Ammon's horn (tissue), 1 donor: ENCODE data around the gene CIRBP.
A peak's percentile ranks its signal among the peaks of the same experiment; 100 is the strongest.
"Not testable (repeated sequence)": the region's sequence is repeated elsewhere in the genome, so short reads cannot be mapped to it uniquely, and the experiment has no call there.

Experiments used
- DNase-seq: peaks from one replicate; pipeline ENCODE4 v3.0.0-alpha.2; 2016; ENCODE audit warnings: low spot score

CIRBP gene

DNA sequence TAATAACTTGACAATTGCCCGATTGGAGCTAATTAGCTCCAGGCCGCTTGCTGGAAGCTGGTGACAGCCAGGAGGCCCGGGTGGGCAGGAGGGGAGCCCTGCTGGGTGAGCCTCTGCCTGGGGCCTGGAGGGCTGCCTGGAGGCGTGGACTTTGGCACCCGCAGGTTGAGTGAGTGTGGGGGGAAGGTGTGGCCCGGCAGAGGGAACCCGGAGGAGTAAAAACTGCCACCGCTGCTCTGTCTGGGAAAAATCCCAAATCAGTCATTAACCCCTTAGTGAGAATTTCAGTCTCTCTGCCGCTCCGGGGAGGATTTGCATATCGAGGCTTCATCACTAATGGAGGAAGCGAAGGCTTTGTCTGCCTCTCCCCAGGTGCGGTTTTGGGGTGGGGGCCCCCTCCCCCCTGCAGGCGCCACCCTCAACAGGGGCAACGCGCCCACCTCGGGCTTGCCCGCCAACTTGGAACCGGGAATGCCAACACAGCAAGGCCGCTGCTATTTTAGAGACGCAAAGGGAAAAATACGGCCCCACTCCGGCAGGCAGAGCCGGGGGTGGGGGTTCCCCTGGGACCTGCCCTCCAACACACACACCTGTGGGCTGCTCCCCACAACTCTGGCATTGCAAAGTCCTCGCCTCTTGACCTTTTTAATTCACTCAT lies 22.8 kb downstream of the CIRBP start:
- no peak for DNase-seq

DNA sequence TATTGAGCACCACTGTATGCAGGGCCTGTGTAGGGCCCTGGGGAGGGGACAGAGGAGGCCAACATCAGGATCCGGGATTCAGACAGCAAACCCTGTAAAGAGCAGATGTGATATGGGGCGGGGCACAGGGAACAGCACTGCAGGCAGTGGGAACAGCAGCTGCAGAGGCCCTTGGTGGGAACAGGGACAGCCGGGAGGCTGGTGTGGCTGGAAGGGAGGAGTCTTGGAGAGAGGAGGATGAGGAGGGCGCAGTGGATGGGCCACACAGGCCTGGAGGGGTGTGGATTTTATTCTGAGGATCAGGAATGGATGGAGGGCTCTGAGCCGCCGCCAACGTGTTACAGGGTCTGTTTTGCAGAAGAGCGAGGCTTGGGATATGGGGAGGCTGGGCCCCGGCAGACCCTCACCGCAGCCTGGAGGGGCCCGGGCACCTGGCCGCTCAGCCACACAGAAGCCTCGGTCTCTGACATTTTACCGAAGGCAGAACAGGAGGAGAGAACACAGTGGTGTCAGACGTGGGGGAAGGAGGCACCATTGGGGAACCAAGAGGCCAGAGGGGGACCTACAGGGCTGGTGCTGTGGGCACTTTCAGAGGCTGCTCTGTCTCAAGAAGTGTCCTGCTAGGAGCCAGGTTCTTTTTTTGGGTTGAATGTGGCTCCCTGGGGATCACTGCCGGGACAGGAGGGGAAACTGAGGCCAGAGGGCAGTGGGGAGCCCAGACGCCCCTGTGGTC lies 23.5 kb downstream of the CIRBP start:
- DNase-seq: no peak

DNA sequence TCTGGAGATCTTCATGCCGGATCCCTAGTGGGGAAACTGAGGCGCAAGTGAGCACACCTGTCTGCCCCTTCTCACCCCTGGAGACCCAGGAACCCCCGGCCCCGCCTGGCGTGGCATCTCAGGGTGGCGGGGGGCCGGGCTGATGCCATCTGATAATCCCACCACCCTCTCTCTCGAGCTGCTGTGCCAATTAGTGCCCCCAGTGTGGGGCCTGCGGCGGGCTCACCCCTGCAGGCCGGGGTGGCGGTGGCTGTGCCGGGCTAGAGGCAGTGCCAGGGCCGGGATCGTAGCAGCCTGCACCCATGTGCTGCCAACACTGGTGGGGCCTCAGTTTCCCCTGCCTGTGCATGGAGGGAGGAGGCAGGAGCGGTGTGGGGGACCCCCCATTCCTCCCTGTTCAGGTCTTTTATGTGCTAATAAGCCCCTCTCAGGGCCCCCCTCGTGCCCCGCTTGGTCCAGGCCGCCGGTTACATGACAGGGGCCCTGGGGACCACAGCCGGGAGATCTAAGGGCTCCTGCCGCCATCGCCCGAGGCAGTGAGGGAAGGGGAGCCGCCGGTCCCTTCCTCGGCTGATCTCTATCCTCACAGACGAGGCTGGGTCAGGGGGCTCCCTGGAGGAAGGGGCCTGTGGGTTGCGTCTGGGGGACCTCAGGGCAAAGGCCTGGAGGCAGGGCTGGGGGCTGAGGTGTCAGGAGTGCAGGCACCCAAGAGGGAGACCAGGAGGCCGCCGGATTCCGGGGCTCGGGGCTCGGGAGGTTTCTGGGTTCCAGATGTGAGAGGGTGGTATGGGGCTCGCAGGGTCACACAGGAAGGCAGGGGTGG lies 24.9 kb downstream of the CIRBP start:
- DNase-seq: no peak

DNA sequence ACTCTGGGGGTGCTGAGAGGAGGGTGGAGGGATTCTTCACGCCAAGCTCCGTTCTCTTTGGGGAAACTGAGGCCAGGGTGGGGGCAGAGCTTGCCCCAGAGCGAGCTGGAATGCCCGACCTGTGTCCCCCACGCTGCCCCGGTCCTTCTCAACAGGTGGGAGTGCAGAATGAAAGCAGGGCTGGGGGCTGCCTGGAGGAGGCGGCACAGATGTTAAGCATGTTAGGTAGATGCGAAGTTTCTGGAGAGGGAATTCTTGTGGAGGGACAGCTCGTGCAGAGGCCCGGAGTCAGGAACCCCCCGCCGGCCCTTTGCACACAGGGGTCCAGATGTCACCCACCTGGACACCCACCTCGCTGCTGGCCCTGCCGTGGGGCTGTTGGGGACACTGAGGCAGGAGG lies 25.6 kb downstream of the CIRBP start:
- DNase-seq: no peak

DNA sequence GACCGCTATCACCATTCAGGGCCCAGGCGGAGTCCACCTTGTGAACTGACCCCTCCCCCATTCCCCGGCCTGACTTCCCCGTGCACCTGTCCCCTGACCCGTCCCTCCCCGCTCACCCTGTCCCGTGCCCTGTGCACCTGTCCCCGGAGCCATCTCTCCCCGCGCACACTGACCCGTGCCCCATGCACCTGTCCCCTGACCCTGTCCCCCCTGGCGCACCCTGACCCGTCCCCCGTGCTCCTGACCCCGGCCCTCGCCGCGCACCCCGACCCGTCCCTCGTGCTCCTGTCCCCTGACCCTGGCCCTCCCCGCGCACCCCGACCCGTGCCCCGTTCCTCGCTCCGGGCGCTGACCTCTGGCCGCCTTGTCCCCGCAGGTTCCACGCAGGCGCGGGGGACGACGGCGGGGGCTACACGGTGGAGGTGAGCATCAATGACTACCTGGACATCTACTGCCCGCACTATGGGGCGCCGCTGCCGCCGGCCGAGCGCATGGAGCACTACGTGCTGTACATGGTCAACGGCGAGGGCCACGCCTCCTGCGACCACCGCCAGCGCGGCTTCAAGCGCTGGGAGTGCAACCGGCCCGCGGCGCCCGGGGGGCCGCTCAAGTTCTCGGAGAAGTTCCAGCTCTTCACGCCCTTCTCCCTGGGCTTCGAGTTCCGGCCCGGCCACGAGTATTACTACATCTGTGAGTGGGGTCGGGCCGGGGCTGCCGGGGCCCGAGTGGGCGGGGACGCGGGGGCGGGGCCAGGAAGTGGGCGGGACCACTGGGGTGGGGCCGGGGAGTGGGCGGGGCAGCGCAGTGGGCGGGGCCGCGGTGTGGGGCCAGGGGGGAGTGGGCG lies 26.3 kb downstream of the CIRBP start:
- DNase-seq: no peak

DNA sequence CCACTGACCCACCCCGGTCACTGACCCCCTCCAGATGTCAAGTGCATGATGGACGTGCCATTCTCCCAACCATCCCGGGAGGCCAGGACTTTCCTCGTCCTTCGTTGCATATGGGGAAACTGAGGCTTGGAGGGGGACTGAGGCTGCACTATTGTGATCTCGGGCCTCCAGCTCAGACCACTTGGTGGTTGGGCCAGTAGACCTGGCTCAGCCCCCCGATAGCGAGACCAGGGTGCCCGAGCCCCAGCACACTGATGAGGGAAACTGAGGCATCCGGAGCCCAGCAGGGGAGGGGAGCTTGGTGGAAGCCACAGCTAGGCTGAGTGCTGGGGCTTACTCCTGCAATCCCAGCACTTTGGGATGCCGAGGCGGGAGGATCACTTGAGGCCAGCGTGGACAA lies 26.9 kb downstream of the CIRBP start:
- DNase-seq: no peak

DNA sequence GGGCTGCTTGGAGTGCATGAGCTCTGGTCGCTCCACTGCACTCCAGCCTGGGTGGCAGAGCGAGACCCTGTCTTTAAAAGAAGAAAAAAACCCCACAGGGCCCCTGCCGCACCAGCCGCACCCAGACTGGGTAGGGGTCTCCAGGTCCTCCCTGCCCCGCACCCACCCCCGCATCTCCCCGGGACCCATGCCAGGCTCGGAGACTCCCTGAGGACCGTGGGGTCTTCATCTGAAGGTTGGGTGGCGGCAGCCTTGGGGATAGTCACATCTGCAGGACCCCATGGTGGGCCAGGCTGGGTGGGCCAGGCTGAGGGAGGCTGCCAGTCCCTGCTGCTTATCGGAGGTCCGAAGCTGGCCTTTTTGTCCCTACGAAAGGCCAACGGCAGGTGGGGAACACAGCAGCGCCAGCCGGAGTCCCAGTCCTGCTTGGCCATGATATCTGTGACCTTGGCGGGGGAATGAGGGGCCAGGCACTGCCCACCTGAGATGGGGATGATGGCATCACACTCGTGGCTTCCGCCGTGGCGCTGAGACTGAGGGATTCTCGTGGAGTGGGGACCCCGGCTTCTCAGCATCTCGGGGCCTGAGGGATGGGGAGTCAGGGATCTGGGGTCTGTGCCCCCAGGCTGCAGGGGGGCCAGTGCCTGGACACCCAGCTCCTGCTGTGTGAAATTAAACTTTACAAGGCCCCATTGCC lies 27.6 kb downstream of the CIRBP start:
- DNase-seq: no peak

DNA sequence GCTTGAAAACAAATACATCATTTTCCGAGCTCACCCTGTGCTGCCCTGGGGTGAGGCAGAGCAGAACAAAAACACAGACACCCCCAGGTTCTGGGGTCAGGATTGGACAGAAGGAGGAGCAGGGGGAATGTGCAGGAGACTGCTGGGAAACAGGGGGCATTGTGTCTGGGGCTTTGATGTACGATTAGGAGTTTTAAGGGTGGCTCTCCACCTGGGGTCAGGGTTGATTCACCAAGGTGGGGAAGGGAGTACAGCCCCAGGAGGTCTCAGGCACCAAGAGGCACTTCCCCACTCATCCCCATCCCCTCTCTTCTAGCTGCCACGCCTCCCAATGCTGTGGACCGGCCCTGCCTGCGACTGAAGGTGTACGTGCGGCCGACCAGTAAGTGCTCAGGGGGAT lies 29.1 kb downstream of the CIRBP start:
- DNase-seq: no peak

DNA sequence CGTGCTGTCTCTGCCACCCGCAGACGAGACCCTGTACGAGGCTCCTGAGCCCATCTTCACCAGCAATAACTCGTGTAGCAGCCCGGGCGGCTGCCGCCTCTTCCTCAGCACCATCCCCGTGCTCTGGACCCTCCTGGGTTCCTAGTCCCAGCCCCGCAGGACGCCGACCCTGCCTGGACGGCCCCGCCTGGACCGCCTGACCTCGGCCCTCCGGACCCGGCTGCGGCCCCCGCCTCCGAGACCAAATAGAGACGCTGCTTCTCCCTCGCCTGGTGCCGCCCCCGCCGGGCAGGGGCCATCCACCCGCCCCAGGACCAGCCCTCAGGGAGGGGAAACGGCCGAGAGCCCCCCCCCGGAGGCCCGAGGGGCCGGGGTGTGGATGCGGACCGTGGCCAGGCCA lies 30.7 kb downstream of the CIRBP start:
- DNase-seq: no peak

DNA sequence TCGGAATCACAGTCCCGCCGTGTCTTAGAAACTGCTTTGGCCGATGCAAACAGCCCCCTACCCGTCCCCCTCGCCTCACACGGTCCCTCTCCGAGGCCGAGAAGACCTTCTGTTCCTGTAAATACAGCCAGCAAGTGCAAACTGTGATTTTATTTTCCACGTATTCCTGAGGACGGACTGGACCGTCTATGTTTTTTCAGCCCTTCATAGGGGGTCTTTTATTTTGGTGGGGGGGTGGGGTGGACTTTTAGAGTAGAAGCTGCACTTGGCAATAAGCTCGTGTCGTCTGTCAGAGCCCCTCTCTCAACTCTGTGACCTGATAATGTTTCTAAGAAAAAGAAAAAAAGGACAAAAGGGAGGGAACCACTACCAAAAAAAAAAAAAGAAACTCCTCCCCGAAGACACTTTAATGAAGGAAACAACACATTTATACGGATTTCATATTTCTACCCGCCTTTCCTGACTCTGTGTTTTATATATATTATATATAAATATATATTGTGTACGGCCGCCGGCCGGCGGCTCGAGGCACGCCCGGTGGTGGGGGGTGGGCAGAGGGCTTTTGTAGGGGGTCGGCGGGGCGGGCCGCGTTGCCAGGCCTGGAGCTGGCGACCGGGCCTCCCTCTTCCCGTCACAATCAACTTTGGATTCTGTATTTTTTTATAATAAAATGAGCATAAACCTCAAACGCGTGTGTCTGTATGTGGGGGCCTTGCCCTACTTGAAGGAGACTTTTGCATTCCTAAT lies 31.8 kb downstream of the CIRBP start:
- DNase-seq: no peak

DNA sequence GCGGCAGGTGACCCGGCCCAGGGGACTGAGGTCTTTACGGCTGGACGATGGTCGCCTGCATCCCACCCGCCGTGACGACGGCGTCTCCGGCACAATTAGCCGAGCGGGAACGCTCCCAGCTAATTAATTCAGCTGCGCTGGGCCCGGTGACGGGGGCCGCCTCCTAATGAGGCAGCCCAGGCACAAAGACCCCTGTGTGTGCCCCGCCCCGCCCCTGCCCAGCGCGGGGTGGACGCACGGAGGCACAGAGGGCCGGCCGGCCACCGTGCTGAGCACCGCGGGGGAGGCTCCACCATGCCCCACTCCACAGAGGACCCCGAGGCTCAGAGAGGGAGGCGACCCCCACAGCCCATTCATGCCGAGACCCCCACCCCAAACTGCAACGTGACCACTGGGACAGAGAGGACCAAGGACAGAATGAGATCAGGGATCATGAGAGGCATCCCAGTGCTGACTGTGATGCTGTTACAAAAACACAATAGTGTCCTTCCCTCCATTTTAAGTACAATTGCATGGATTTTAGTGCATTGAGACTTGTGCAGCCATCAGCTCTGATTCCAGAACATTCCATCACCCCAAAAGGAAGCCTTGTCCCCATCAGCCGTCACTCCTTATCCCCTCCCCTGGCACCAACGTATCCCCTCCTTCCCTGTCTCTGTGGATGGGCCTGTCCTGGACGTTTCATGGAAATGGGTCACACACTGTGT lies 33.6 kb downstream of the CIRBP start:
- peak; percentile 81 for DNase-seq

DNA sequence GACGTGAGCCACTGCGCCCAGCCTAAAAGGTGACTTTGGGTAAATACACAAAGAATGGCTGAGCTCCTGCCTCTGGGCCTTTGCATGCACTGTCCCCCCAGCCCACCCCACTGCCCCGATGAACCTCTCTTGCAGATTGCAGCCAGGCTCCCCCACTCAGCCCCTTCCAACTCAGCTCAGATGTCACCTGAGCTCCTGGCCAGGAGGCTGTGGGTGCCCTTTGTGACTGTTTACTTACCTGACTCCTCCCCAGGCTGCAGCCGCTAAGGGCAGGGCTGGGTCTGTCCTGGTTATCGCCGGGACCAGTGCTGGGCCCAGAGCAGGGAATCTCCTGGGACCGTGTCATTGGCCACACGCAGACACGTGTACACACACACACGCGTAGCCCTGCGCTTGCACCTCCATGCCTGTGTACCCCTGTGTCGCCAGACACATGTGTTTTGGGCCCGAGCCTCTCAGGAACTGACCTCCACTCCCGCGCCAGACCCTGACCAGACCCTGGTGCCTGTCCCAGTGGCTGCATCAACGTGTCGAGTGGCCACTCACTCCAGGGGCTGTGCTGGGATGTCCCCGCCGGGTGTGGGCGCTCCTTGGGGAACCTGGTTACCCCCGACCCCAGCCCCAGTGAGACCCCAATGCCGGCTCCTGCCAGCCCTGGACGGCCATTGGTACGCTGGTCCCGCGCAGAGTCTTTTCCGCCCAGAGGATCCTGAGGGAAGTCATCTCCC lies 35.2 kb downstream of the CIRBP start:
- DNase-seq: no peak

DNA sequence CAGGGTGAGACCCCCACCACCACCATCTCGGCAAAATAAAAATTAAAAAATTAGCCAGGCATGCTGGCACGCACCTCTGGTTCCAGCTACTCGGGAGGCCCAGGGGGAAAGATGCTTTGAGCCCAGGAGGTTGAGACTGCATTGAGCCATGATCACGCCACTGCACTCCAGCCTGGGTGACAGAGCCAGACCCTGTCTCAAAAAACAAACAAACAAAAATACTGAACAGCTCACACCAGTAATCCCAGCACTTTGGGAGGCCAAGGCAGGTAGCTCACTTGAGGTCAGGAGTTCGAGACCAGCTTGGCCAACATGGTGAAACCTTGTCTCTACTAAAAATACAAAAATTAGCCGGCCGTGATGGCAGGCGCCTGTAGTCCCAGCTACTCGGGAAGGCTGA lies 36.2 kb downstream of the CIRBP start:
- DNase-seq: not testable (repeated sequence)

DNA sequence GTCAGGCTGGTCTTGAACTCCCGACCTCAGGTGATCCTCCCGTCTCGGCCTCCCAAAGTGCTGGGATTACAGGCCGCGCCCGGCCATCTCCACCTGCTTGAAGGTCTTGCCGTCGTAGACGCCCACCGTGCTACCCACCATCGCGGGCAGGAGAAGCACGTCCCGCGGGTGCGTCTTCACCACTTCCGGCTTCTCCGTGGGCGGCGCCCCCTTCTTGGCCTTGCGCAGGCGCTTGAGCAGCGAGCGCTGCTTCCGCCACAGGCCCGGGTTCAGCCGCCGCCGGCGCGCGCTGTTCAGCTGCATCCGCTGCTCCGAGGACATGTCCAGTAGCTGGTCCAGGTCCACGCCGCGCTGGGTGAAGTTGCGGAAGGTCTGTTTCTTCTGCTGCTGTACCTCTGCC lies 38.2 kb downstream of the CIRBP start:
- no peak for DNase-seq

DNA sequence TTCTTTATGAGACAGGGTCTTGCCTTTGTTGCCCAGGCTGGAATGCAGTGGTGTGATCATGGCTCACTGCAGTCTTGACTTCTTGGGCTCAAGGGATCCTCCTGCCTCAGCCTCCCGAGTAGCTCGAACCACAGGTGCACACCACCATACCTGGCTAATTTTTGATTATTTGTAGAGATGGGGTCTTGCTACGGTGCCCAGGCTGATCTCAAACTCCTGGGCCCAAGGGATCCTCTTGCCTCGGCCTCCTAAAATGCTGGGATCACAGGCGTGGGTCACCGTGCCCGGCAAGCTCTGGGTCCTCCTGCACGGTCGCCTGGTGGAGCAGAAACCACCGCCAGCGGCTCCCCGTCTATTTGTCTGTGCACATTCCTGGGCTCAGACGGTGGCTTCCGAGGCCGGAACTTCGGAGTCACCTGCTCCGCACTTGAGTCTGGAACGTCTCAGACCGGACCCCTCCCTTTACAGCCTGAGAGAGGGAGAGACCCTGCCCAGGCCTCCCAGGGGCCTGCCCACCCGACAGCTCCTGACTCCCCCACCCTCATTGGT lies 38.7 kb downstream of the CIRBP start:
- DNase-seq: no peak

DNA sequence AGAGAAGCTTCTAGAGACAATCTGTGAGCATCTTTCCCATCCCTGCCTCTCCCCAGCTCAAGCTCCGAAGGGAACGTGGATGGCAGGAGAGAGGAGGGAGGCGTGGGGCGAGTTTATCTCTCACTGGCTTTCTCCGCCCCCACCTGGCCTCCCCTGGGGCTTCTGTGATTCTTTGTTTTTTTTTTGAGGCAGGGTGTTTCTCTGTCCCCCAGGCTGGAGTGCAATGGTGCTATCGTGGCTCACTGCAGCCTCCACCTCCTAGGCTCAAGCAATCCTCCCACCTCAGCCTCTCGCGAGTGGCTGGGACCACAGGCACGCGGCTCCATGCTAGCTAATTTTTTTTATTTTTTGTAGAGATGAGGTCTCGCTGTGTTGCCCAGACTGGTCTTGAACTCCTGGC lies 39.6 kb downstream of the CIRBP start:
- DNase-seq: no peak

DNA sequence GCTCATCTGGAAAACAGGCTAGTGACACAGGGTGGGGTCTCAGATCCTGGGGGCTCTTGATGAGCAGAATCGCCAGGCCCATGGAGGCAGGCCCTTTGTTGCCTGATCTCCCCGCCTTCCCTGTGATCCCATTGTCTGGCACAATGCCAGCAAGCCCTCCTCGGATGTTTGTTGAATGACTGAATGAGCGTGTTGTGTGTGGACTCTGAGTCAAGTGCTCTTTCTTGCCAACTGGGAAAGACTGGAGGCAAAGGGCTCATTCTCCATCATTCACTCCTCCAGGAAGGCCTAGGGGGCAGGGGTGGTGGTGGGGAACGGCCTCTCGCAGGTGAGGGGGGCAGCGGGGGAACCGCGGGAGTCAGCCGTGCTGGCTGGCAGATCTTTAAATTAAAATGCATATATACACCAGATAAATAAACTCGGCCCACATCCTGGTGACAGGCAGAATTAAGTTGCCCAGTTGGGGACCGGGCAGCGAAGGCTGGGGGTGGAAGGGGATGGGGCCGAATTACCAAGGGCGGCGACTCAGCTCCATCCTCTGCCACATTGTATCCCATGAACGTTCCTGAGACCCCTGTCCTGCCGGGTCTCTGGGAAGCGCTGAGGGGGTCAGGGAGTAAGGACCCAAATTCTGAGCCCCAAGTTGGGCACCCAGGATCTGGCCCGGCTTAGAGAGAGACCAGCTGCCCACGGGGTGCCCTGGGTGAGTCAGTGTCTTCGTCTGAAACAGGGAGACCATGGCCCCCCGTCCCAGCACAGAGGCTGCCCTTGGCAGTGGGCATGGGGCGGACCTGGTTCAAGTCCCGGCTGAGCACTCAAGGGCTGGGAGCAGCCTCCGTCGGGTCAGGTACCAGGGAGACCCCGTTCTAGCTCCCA lies 41.1 kb downstream of the CIRBP start:
- no peak for DNase-seq

DNA sequence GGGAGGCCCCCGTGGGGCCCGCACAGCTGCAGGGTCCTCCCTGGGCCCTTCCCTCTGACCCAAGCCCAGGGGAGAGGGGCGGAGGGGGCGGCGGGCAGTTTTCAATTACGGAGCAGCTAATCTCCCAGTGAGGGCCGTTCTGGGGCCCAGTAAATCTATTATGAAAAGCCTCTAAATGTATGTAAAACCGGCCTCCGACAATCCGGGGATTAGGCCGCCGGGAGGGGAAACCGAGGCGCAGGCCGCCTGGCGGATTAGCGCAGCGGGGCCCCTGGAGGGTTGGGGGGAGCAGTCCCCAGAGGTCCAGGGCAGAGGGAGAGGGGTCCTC lies 41.7 kb downstream of the CIRBP start:
- DNase-seq: no peak
